ENCODE results near the gene GORASP2.

The GORASP2 gene

GRCh38 chr2:170887496-170887895 is 41.6 kb upstream of the GORASP2 start:
- DNase-seq (ENCODE audit: low read depth), result no peak
- TF ChIP-seq POLR2A (IDR thresholded peaks at IDR 0.05; ENCODE audit: extremely low read depth, insufficient read length), result no peak
- TF ChIP-seq CTCF (IDR thresholded peaks at IDR 0.05; ENCODE audit: low read depth, low read length), result no peak
- TF ChIP-seq MYC (IDR thresholded peaks at IDR 0.05; ENCODE audit: low read depth, low read length), result no peak
- no peak for TF ChIP-seq MAX (IDR thresholded peaks at IDR 0.05; ENCODE audit: low read depth, low read length)
- H3K4me3 ChIP-seq (ENCODE audit: low read depth, low read length), result no peak overlapping the region

- no peak for DNase-seq (ENCODE audit: low read depth)
- no peak overlapping the region for H3K4me3 ChIP-seq (ENCODE audit: low read depth, low read length)
- TF ChIP-seq MAX (IDR thresholded peaks at IDR 0.05; ENCODE audit: low read depth, low read length) (no peak), MYC (IDR thresholded peaks at IDR 0.05; ENCODE audit: low read depth, low read length) (no peak), POLR2A (IDR thresholded peaks at IDR 0.05; ENCODE audit: extremely low read depth, insufficient read length) (no peak)
Measured at GRCh38 chr2:170887896-170888295, 41.2 kb upstream of the GORASP2 start.

DNA sequence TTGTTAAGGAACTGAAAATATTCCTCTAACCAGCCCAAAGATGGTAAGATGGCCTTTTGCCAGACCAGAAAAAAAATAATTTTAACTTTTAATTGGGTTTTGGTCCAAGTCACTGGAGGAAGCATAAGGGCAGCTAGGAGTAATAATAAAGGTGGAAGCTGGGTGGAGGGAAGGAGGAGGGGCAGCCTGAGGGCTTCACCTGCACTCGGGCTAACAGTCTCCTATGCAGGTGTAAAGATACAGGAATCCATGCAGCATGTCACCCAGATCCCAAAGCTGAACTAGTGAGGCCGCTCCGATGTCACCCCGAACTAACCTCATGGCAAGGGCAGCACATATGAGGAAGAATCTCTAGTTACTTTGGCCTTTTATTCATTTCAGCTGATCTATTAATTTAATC is 37.2 kb upstream of the GORASP2 start:
- H3K4me3 ChIP-seq (ENCODE audit: low read depth, low read length), result no peak overlapping the region
- DNase-seq (ENCODE audit: low read depth), result no peak
- TF ChIP-seq MAX (IDR thresholded peaks at IDR 0.05; ENCODE audit: low read depth, low read length), result no peak
- no peak for TF ChIP-seq CTCF (IDR thresholded peaks at IDR 0.05; ENCODE audit: low read depth, low read length)
- TF ChIP-seq POLR2A (IDR thresholded peaks at IDR 0.05; ENCODE audit: extremely low read depth, insufficient read length), result no peak
- TF ChIP-seq MYC (IDR thresholded peaks at IDR 0.05; ENCODE audit: low read depth, low read length), result no peak

- H3K4me3 ChIP-seq (ENCODE audit: low read depth, low read length), result no peak overlapping the region
- no peak for TF ChIP-seq MYC (IDR thresholded peaks at IDR 0.05; ENCODE audit: low read depth, low read length)
- TF ChIP-seq MAX (IDR thresholded peaks at IDR 0.05; ENCODE audit: low read depth, low read length), result no peak
- no peak for TF ChIP-seq POLR2A (IDR thresholded peaks at IDR 0.05; ENCODE audit: extremely low read depth, insufficient read length)
- no peak for TF ChIP-seq CTCF (IDR thresholded peaks at IDR 0.05; ENCODE audit: low read depth, low read length)
Measured at GRCh38 chr2:170892391-170892951, 36.6 kb upstream of the GORASP2 start.

DNA sequence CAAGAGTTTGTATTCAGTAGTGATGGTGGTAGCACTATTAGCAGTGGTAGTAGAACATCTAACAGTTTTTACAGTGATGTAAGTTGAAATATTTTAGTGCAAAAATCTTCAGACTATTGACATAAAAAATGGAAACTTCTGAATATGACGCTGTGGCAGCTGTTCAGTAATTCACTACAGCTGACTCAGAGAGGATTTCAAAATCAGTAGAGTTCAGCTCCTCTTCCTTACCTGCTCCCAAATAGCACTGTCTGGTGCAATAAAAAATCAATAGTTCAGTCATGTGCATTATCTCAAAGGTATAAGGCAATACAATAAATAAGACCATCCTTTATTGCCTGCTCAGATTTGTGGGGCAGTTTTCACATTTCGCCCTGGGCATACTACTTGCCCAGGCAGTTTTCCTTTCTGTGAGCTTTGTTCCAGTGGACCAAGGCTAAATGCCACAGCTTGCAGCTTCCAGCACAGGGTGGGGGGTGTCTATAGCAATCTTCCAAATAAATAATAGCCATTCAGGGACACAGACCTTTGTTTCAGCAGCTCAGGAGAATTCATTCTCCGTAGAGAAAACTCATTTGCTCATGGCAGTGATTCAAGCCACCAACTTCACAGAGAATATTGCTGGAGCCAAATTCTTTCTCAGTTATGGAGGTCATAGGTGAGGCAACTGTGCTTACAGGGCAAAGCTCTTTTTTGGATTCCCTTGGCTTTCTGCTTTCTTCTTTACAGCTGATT is 33.9 kb upstream of the GORASP2 start:
- DNase-seq (ENCODE audit: low read depth), result no peak
- H3K4me3 ChIP-seq (ENCODE audit: low read depth, low read length), result no peak overlapping the region
- no peak for TF ChIP-seq POLR2A (IDR thresholded peaks at IDR 0.05; ENCODE audit: extremely low read depth, insufficient read length)
- TF ChIP-seq CTCF (IDR thresholded peaks at IDR 0.05; ENCODE audit: low read depth, low read length), result no peak
- no peak for TF ChIP-seq MAX (IDR thresholded peaks at IDR 0.05; ENCODE audit: low read depth, low read length)
- TF ChIP-seq MYC (IDR thresholded peaks at IDR 0.05; ENCODE audit: low read depth, low read length), result no peak

More at GRCh38 chr2:170892391-170892951, 36.6 kb upstream of the GORASP2 start:
- DNase-seq (ENCODE audit: low read depth), result no peak

GRCh38 chr2:170896622-170897021 is 32.4 kb upstream of the GORASP2 start:
- TF ChIP-seq MAX (IDR thresholded peaks at IDR 0.05; ENCODE audit: low read depth, low read length) (no peak), MYC (IDR thresholded peaks at IDR 0.05; ENCODE audit: low read depth, low read length) (no peak), POLR2A (IDR thresholded peaks at IDR 0.05; ENCODE audit: extremely low read depth, insufficient read length) (no peak), CTCF (IDR thresholded peaks at IDR 0.05; ENCODE audit: low read depth, low read length) (no peak)
- DNase-seq (ENCODE audit: low read depth), result no peak
- no peak overlapping the region for H3K4me3 ChIP-seq (ENCODE audit: low read depth, low read length)
